PC-9 (cell line): ENCODE results near the gene TMSB15B.

Experiments
- EZH2 ChIP-seq: fragments of 200-600 bp; sonication (generic); IDR thresholded peaks from 2 replicates; pipeline ENCODE4 v1.8.0; 2017; ENCODE audit warnings: antibody characterized with exemption, low read depth
- TF ChIP-seq, protein P1 (sequence below): fragments of 200-600 bp; sonication (generic); conservative IDR thresholded peaks from 2 replicates; pipeline ENCODE4 v1.6.1; 2017; ENCODE audit warnings: mixed run types, antibody characterized with exemption, mild to moderate bottlenecking, moderate library complexity

- TF ChIP-seq, protein P1, sequence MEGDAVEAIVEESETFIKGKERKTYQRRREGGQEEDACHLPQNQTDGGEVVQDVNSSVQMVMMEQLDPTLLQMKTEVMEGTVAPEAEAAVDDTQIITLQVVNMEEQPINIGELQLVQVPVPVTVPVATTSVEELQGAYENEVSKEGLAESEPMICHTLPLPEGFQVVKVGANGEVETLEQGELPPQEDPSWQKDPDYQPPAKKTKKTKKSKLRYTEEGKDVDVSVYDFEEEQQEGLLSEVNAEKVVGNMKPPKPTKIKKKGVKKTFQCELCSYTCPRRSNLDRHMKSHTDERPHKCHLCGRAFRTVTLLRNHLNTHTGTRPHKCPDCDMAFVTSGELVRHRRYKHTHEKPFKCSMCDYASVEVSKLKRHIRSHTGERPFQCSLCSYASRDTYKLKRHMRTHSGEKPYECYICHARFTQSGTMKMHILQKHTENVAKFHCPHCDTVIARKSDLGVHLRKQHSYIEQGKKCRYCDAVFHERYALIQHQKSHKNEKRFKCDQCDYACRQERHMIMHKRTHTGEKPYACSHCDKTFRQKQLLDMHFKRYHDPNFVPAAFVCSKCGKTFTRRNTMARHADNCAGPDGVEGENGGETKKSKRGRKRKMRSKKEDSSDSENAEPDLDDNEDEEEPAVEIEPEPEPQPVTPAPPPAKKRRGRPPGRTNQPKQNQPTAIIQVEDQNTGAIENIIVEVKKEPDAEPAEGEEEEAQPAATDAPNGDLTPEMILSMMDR, result no peak
- TF ChIP-seq EZH2, result no peak
Observed at GRCh38 chrX:103927030-103927429, 35.4 kb upstream of the TMSB15B start.
